ENCODE data around the gene F5.

DNA sequence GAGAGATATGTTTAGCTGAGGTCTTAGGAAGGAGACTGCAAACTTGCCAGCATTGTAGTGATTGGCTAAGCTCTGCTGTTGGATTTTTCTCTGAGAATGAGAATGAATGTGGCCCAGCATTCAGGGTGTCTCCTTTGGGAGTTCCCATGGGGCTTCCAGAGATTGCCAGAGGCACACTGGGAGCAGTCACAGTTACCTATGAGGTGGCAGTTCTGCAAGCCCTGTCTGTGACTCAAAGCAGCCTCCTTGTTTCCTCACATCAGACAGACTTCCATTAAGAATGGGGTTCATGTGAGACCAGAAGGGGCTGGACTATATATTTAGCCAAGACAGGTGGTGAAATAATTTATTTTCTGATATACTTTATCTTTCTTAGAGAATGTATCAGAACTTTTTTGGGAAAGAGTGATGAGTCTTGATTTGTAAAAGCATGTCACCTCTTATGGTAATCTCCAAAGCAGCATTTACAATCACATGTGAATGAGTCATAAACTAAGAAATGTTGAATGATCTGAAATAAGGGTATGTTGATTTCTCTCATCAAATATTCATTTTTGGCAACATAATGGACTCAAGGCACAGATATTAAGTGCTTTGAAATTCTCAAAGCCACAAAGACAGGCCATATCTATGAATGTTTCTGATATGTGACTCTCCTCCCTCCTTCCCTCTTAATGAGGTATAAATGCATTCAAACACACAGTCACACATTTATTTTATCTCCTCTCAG, 91.1 kb downstream of the F5 start:
- TF ChIP-seq POLR2A (IDR thresholded peaks at IDR 0.05), result no peak
- TF ChIP-seq, protein P1, sequence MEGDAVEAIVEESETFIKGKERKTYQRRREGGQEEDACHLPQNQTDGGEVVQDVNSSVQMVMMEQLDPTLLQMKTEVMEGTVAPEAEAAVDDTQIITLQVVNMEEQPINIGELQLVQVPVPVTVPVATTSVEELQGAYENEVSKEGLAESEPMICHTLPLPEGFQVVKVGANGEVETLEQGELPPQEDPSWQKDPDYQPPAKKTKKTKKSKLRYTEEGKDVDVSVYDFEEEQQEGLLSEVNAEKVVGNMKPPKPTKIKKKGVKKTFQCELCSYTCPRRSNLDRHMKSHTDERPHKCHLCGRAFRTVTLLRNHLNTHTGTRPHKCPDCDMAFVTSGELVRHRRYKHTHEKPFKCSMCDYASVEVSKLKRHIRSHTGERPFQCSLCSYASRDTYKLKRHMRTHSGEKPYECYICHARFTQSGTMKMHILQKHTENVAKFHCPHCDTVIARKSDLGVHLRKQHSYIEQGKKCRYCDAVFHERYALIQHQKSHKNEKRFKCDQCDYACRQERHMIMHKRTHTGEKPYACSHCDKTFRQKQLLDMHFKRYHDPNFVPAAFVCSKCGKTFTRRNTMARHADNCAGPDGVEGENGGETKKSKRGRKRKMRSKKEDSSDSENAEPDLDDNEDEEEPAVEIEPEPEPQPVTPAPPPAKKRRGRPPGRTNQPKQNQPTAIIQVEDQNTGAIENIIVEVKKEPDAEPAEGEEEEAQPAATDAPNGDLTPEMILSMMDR (IDR thresholded peaks at IDR 0.05), result no peak
